ENCODE data around the gene DCTPP1. TPM values are rescaled to one million over a fixed set of nuclear protein-coding genes. Genes with fewer than 3 reads are reported as not detected.

DCTPP1 gene
- total and polyA plus RNA-seq, 2 of the 13 experiments (the other 11 are each of a cell fraction or from before 2014, with no cell fraction given): 54.8 to 74.4 TPM

DNA sequence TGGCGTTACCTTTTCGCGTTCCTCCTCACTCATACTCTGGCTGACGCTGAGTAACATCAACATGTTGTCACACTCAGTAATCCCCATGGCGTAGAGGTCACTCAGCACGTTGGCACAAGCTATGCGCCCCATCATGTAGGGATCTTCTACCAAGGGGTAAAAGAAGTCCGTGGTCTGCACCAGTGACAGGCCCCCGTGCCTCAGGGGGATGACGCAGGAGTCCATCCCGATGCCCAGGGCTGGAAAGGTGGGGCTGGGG, 15.2 kb upstream of the DCTPP1 start (continued):
- TF ChIP-seq, protein P1, sequence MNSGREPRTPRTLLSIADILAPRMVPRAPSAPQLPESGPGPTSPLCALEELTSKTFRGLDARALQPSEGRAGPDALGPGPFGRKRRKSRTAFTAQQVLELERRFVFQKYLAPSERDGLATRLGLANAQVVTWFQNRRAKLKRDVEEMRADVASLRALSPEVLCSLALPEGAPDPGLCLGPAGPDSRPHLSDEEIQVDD (CRISPR knock-in tag; IDR thresholded peaks at IDR 0.05; ENCODE audit: borderline replicate concordance): no peak
- TF ChIP-seq ZNF136 (CRISPR knock-in tag; IDR thresholded peaks at IDR 0.05; ENCODE audit: low read depth): no peak
- TF ChIP-seq HOXD1 (CRISPR knock-in tag; IDR thresholded peaks at IDR 0.05): no peak
- TF ChIP-seq ZFP62 (CRISPR knock-in tag; IDR thresholded peaks at IDR 0.05): no peak
- no peak for TF ChIP-seq SKI (IDR thresholded peaks at IDR 0.05; ENCODE audit: partially characterized antibody)
- TF ChIP-seq ZFP1 (CRISPR knock-in tag; IDR thresholded peaks at IDR 0.05): no peak
- TF ChIP-seq E2F2 (CRISPR knock-in tag; IDR thresholded peaks at IDR 0.05; ENCODE audit: borderline replicate concordance): no peak
- TF ChIP-seq FOXC1 (CRISPR knock-in tag; IDR thresholded peaks at IDR 0.05; ENCODE audit: borderline replicate concordance): 0 out of 2 replicates have a peak, but pooled peaks have one; percentile 46
- no peak for TF ChIP-seq ZNF567 (CRISPR knock-in tag; IDR thresholded peaks at IDR 0.05; ENCODE audit: borderline replicate concordance)
- TF ChIP-seq, protein P2, sequence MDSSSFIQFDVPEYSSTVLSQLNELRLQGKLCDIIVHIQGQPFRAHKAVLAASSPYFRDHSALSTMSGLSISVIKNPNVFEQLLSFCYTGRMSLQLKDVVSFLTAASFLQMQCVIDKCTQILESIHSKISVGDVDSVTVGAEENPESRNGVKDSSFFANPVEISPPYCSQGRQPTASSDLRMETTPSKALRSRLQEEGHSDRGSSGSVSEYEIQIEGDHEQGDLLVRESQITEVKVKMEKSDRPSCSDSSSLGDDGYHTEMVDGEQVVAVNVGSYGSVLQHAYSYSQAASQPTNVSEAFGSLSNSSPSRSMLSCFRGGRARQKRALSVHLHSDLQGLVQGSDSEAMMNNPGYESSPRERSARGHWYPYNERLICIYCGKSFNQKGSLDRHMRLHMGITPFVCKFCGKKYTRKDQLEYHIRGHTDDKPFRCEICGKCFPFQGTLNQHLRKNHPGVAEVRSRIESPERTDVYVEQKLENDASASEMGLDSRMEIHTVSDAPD (CRISPR knock-in tag; IDR thresholded peaks at IDR 0.05): no peak
- TF ChIP-seq ESRRA (CRISPR knock-in tag; IDR thresholded peaks at IDR 0.05; ENCODE audit: low read depth): no peak
- TF ChIP-seq PAWR (CRISPR knock-in tag; IDR thresholded peaks at IDR 0.05; ENCODE audit: borderline replicate concordance): no peak
- TF ChIP-seq ZBTB7B (CRISPR knock-in tag; IDR thresholded peaks at IDR 0.05): no peak
- no peak for TF ChIP-seq HIC2 (CRISPR knock-in tag; IDR thresholded peaks at IDR 0.05; ENCODE audit: low read depth)
- TF ChIP-seq ZBTB8A (CRISPR knock-in tag; IDR thresholded peaks at IDR 0.05; ENCODE audit: borderline replicate concordance, low read depth): no peak
- no peak for TF ChIP-seq ZNF782 (CRISPR knock-in tag; IDR thresholded peaks at IDR 0.05; ENCODE audit: borderline replicate concordance)
- TF ChIP-seq, protein P3, sequence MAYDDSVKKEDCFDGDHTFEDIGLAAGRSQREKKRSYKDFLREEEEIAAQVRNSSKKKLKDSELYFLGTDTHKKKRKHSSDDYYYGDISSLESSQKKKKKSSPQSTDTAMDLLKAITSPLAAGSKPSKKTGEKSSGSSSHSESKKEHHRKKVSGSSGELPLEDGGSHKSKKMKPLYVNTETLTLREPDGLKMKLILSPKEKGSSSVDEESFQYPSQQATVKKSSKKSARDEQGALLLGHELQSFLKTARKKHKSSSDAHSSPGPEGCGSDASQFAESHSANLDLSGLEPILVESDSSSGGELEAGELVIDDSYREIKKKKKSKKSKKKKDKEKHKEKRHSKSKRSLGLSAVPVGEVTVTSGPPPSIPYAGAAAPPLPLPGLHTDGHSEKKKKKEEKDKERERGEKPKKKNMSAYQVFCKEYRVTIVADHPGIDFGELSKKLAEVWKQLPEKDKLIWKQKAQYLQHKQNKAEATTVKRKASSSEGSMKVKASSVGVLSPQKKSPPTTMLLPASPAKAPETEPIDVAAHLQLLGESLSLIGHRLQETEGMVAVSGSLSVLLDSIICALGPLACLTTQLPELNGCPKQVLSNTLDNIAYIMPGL (CRISPR knock-in tag; IDR thresholded peaks at IDR 0.05; ENCODE audit: borderline replicate concordance in 1 of 2, low read depth in 1 of 2): no peak
- TF ChIP-seq ZNF558 (CRISPR knock-in tag; IDR thresholded peaks at IDR 0.05; ENCODE audit: borderline replicate concordance): no peak
- no peak for TF ChIP-seq TAF1 (CRISPR knock-in tag; IDR thresholded peaks at IDR 0.05)
- no peak for TF ChIP-seq ZNF205 (CRISPR knock-in tag; IDR thresholded peaks at IDR 0.05)
- TF ChIP-seq ATF4 (CRISPR knock-in tag; IDR thresholded peaks at IDR 0.05): no peak
- no peak for TF ChIP-seq ATM (IDR thresholded peaks at IDR 0.05; ENCODE audit: borderline replicate concordance)
- no peak for TF ChIP-seq ZNF263 (CRISPR knock-in tag; IDR thresholded peaks at IDR 0.05)
- TF ChIP-seq ZBTB20 (CRISPR knock-in tag; IDR thresholded peaks at IDR 0.05; ENCODE audit: borderline replicate concordance, low read depth): no peak
- no peak for TF ChIP-seq JDP2 (CRISPR knock-in tag; IDR thresholded peaks at IDR 0.05; ENCODE audit: borderline replicate concordance)

Measured in HepG2 (cell line).